ENCODE data around the gene ATP9B. TPM values are rescaled to one million over a fixed set of nuclear protein-coding genes. Genes with fewer than 3 reads are reported as not detected.

Gene ATP9B
- total RNA-seq, 1 donor from 2014 or later: 33.2 TPM

DNA sequence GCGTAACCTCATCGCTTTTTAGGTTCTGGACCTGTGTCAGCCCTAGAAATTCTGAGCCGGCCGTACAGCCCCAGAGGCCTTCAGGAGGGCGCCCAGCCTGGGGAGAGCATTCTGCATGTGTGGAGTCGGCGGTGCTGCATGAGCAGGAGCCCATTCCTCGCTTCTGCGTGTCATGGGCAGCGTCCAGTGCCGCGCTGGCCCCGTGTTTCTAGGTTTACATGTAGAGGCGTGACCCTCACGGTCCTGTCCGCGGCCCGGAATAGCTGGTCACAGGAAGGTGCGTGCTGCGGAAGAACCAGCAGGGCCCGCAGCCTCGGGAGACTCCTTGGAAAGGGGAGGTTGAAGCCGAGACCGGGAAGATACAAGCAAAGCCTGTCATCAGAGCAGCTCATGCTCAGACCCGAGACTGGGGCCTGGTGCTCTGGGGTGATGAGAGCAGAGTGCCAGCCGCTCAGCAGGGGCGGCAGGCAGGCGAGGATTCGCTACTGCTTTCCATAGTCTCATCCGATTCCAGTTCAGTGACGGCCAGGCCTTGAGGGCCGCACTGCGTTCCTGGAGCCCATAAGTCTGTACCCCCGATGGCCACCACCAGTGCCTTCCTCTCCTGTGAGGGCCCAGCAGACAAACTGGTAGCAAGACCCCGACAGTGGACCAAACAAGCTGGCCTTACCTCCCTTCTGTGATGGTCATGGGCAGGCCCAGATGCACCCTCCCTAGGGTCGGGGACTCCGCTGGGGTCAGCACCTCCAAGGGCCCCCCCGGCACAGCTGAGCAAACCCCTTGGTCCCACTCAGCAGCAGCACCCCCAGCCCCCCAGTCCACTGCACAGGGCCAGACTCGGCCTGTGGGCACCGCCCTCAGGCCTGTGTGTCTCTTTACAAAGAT lies 311.0 kb downstream of the ATP9B start:
- H4K20me1 ChIP-seq (ENCODE audit: low read depth): peaks cover 3% of the 10 kb centered on the region
- H3K4me2 ChIP-seq: no peak overlapping the region
- H3K36me3 Mint-ChIP-seq: peaks cover 5% of the 10 kb centered on the region
- no peak overlapping the region for H3K27ac ChIP-seq
- H3K79me2 ChIP-seq (ENCODE audit: low read depth): no peaks in the 10 kb centered on the region
- no peaks in the 10 kb centered on the region for H3K9me3 ChIP-seq (ENCODE audit: low read depth)
- H3K4me3 ChIP-seq: no peak overlapping the region
- H3K36me3 ChIP-seq: no peaks in the 10 kb centered on the region
- H3K4me3 Mint-ChIP-seq: no peak overlapping the region
- no peak for DNase-seq (ENCODE audit: low spot score)
- H3K9ac ChIP-seq: no peak overlapping the region
- H3K9me3 Mint-ChIP-seq: no peaks in the 10 kb centered on the region
- H3K27me3 ChIP-seq: no peaks in the 10 kb centered on the region
- no peak overlapping the region for H2AFZ ChIP-seq (replicated peaks)
- TF ChIP-seq, protein P1, sequence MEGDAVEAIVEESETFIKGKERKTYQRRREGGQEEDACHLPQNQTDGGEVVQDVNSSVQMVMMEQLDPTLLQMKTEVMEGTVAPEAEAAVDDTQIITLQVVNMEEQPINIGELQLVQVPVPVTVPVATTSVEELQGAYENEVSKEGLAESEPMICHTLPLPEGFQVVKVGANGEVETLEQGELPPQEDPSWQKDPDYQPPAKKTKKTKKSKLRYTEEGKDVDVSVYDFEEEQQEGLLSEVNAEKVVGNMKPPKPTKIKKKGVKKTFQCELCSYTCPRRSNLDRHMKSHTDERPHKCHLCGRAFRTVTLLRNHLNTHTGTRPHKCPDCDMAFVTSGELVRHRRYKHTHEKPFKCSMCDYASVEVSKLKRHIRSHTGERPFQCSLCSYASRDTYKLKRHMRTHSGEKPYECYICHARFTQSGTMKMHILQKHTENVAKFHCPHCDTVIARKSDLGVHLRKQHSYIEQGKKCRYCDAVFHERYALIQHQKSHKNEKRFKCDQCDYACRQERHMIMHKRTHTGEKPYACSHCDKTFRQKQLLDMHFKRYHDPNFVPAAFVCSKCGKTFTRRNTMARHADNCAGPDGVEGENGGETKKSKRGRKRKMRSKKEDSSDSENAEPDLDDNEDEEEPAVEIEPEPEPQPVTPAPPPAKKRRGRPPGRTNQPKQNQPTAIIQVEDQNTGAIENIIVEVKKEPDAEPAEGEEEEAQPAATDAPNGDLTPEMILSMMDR (IDR thresholded peaks at IDR 0.05): no peak
- TF ChIP-seq EZH2 (IDR thresholded peaks at IDR 0.05) (no peak), EZH2phosphoT487 (IDR thresholded peaks at IDR 0.05) (no peak)
- no peaks in the 10 kb centered on the region for H3K4me1 ChIP-seq
- no peak overlapping the region for H3K27ac Mint-ChIP-seq
- H3F3A ChIP-seq (ENCODE audit: low read depth): peaks cover 7% of the 10 kb centered on the region
- H3K4me1 Mint-ChIP-seq: peaks cover 2% of the 10 kb centered on the region
- H3K27me3 Mint-ChIP-seq (ENCODE audit: insufficient read depth, low read depth): no peaks in the 10 kb centered on the region

- no peaks in the 10 kb centered on the region for H3K9me3 Mint-ChIP-seq
- H3K27me3 Mint-ChIP-seq (ENCODE audit: insufficient read depth, low read depth): no peaks in the 10 kb centered on the region
- peaks cover 2% of the 10 kb centered on the region for H3K4me1 Mint-ChIP-seq
Measured at GRCh38 chr18:79380816-79381806, 311.9 kb downstream of the ATP9B start.

DNA sequence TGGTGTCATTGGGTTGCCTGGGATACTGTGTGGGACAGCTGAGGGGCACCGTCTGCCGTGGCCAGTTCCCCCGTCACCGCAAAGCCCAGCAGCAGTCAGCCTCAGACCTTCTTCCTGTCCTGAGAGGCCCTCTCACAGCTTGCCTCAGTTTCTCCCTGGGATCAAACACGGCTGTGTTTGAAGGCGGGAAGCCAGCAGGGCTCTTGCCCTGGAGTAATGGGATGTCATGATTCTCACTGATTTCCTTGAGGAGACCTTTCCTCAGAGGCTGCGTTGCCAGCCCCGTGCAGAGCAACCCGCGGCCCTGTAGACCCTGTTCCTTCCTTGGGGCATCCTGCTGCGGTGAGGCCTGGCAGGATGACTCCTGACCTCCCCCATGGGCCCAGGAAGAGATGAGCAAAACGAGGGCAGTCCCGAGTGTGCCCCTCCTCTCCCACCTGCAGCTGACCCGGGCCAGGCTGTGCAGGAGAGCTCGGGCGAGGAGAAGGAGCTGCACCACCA lies 312.7 kb downstream of the ATP9B start:
- no peak overlapping the region for H3K4me3 ChIP-seq
- Mint-ChIP-seq H3K4me3 (no peak overlapping the region), H3K27me3 (ENCODE audit: insufficient read depth, low read depth) (no peaks in the 10 kb centered on the region), H3K36me3 (peaks cover 5% of the 10 kb centered on the region), H3K27ac (no peak overlapping the region), H3K9me3 (no peaks in the 10 kb centered on the region), H3K4me1 (peaks cover 2% of the 10 kb centered on the region)
- peaks cover 3% of the 10 kb centered on the region for H4K20me1 ChIP-seq (ENCODE audit: low read depth)
- no peak overlapping the region for H3K4me2 ChIP-seq
- H3K79me2 ChIP-seq (ENCODE audit: low read depth): no peaks in the 10 kb centered on the region
- DNase-seq (ENCODE audit: low spot score): no peak
- H3K27ac ChIP-seq: no peak overlapping the region
- TF ChIP-seq EZH2 (IDR thresholded peaks at IDR 0.05): no peak
- TF ChIP-seq EZH2phosphoT487 (IDR thresholded peaks at IDR 0.05): no peak
- no peaks in the 10 kb centered on the region for H3K27me3 ChIP-seq
- H3F3A ChIP-seq (ENCODE audit: low read depth): peaks cover 7% of the 10 kb centered on the region
- no peaks in the 10 kb centered on the region for H3K36me3 ChIP-seq
- no peaks in the 10 kb centered on the region for H3K9me3 ChIP-seq (ENCODE audit: low read depth)
- H2AFZ ChIP-seq (replicated peaks): no peak overlapping the region
- H3K9ac ChIP-seq: no peak overlapping the region
- no peaks in the 10 kb centered on the region for H3K4me1 ChIP-seq

More at GRCh38 chr18:79380816-79381806, 311.9 kb downstream of the ATP9B start:
- DNase-seq (ENCODE audit: low spot score): peak; percentile 85
- Histone ChIP-seq H4K20me1 (ENCODE audit: low read depth) (peaks cover 3% of the 10 kb centered on the region), H3K9ac (no peak overlapping the region), H3K4me1 (no peaks in the 10 kb centered on the region), H3K4me2 (no peak overlapping the region), H3K9me3 (ENCODE audit: low read depth) (no peaks in the 10 kb centered on the region), H3K27ac (no peak overlapping the region), H2AFZ (replicated peaks) (no peak overlapping the region), H3K79me2 (ENCODE audit: low read depth) (no peaks in the 10 kb centered on the region), H3F3A (ENCODE audit: low read depth) (peaks cover 7% of the 10 kb centered on the region), H3K27me3 (no peaks in the 10 kb centered on the region), H3K4me3 (no peak overlapping the region), H3K36me3 (no peaks in the 10 kb centered on the region)
- Mint-ChIP-seq H3K27ac (no peak overlapping the region), H3K4me3 (no peak overlapping the region), H3K36me3 (peaks cover 5% of the 10 kb centered on the region)
- TF ChIP-seq EZH2phosphoT487 (IDR thresholded peaks at IDR 0.05): no peak
- TF ChIP-seq, protein P1 (IDR thresholded peaks at IDR 0.05): peak; percentile 91
